Upper lobe of left lung (tissue), 6 donors: ENCODE results near the gene SPATA19. TPM values are rescaled to one million over a fixed set of nuclear protein-coding genes. Genes with fewer than 3 reads are reported as not detected.

Source experiments
- ATAC-seq, 2 donors: fragments of 200-7000 bp; cut with Tn5 transposase; one replicate each; pipeline ENCODE4 v1.9.1; 2022; ENCODE audit warnings: mild to moderate bottlenecking in 2 of 2, moderate library complexity in 2 of 2; ENCODE audit not compliant: low FRiP score in 2 of 2
- DNase-seq, 2 donors: peaks; one replicate each; pipeline ENCODE4 v3.0.0-alpha.2; 2019 to 2020
- H3K27ac ChIP-seq, 4 donors: fragments of 200-600 bp; sonication (generic); one replicate each; pipeline ENCODE4 v1.5.1; 2016 to 2019
- H3K27me3 ChIP-seq, 4 donors: fragments of 200-600 bp; sonication (generic); one replicate each; pipeline ENCODE4 v1.5.1; 2017 to 2019
- H3K36me3 ChIP-seq, 4 donors: fragments of 200-600 bp; sonication (generic); one replicate each; pipeline ENCODE4 v1.5.1; 2016 to 2019
- H3K4me1 ChIP-seq, 4 donors: fragments of 200-600 bp; sonication (generic); one replicate each; pipeline ENCODE4 v1.5.1; 2018 to 2019
- H3K4me3 ChIP-seq, 4 donors: fragments of 200-600 bp; sonication (generic); one replicate each; pipeline ENCODE4 v1.5.1; 2017 to 2019; ENCODE audit warnings: mild to moderate bottlenecking in 2 of 4, moderate library complexity in 1 of 4
- H3K9me3 ChIP-seq, 4 donors: fragments of 200-600 bp; sonication (generic); one replicate each; pipeline ENCODE4 v1.5.1; 2018 to 2019
- EP300 ChIP-seq, 4 donors: sonication (generic); formaldehyde crosslinking; IDR thresholded peaks; one replicate each; pipeline ENCODE4 v1.5.1; 2017; ENCODE audit warnings: antibody characterized with exemption in 4 of 4, control low read depth in 2 of 4
- POLR2A ChIP-seq, 4 donors: fragments of 450-650 bp; IDR thresholded peaks; one replicate each; pipeline ENCODE4 v1.5.1; 2016 to 2017; ENCODE audit warnings: antibody characterized with exemption in 4 of 4, mild to moderate bottlenecking in 2 of 4
- POLR2AphosphoS5 ChIP-seq, 2 donors: sonication (generic); formaldehyde crosslinking; IDR thresholded peaks; one replicate each; pipeline ENCODE4 v1.5.1; 2017; ENCODE audit warnings: antibody characterized with exemption in 2 of 2
- WGBS, 2 donors: methylation state at CpG; one replicate each; pipeline ENCODE4 v1.1.5; 2017 to 2018; 5-methylcytosine and 5-hydroxymethylcytosine counted together
- total RNA-seq, 6 donors: library from RNA; depleted of rRNA in 4 of 6; stranded (reverse); fragments of >200 nt in 4 of 6; gene quantifications; one replicate each; pipeline versions ENCODE4 v1.1.0 to v1.2.1, GENCODE V29; 2016 to 2021
- TF ChIP-seq, protein P1 (sequence below), 6 experiments: fragments of 450-650 bp in 4 of 6; fragments of 200-600 bp in 2 of 6; sonication (generic) in 2 of 6; IDR thresholded peaks; one replicate each; pipeline ENCODE4 v1.5.1; 2016 to 2019; ENCODE audit warnings: antibody characterized with exemption in 6 of 6
- donor health status: DM: no; HTN: no; CAD: no; lungs with moderate emphysema.
- donor health status: DM: no; HTN: yes; CAD: no; lungs with severe emphysema.

The SPATA19 gene
- total RNA-seq, 6 donors from 2014 or later = not detected

DNA sequence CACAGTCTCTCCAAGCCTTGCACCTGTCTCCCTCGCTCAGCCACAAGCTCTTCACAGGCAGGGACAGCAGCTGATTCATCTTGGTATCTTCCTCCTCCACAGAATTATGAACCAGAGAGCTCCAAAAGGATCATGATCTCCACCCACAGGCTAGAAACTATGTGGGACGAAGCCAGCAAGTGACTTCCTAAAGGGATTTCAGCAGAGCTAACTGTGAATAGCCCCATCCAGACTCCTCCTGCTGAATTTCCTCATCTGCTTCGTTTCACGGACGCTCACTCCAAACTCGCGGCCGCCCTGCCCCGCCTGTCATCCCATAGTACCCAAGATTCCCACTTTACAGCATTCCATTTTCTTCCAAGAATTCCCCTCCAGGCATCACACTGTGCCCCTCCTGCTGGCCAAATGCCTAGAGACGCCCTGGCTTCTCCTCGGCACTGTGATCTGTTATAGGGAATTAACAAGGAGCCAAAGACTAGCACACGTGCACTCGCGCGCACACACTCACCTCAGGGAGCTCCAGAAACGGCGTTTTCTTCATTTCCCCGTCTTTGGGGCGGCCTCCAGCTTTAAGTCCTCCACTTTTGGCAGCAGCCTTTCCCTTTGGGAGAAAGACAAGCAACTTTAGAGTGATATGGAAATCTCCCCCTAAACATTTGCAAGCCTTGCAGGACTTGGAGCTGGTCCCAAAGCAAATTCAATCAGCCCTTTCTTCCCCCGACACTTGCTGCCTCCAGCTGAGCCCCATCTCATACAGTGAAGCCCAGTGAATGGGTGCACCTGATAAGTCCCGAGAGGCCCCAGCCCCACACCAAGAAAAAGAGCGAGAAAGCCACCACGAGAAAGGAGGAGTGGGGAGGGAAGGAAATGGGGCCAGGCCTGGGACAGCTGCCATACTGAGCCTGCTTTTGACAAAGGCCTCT, 35.5 kb downstream of the SPATA19 start:
- H3K27me3 ChIP-seq = no peaks in the 10 kb centered on the region
- no peaks in the 10 kb centered on the region for H3K9me3 ChIP-seq
- H3K4me1 ChIP-seq = no peaks in the 10 kb centered on the region
- H3K36me3 ChIP-seq = no peaks in the 10 kb centered on the region
- no peak overlapping the region for H3K27ac ChIP-seq
- DNase-seq (no peak), ATAC-seq (peak in 1 of 2 donors; percentile 49)
- 52 to 53% methylated on average over 22 to 23 of the region's 23 CpGs for WGBS, 2 donors
- H3K4me3 ChIP-seq = no peak overlapping the region
- TF ChIP-seq POLR2AphosphoS5 (IDR thresholded peaks at IDR 0.05) (no peak), POLR2A (IDR thresholded peaks at IDR 0.05) (no peak), EP300 (IDR thresholded peaks at IDR 0.05) (no peak)
- TF ChIP-seq, protein P1, sequence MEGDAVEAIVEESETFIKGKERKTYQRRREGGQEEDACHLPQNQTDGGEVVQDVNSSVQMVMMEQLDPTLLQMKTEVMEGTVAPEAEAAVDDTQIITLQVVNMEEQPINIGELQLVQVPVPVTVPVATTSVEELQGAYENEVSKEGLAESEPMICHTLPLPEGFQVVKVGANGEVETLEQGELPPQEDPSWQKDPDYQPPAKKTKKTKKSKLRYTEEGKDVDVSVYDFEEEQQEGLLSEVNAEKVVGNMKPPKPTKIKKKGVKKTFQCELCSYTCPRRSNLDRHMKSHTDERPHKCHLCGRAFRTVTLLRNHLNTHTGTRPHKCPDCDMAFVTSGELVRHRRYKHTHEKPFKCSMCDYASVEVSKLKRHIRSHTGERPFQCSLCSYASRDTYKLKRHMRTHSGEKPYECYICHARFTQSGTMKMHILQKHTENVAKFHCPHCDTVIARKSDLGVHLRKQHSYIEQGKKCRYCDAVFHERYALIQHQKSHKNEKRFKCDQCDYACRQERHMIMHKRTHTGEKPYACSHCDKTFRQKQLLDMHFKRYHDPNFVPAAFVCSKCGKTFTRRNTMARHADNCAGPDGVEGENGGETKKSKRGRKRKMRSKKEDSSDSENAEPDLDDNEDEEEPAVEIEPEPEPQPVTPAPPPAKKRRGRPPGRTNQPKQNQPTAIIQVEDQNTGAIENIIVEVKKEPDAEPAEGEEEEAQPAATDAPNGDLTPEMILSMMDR (IDR thresholded peaks at IDR 0.05) = no peak

DNA sequence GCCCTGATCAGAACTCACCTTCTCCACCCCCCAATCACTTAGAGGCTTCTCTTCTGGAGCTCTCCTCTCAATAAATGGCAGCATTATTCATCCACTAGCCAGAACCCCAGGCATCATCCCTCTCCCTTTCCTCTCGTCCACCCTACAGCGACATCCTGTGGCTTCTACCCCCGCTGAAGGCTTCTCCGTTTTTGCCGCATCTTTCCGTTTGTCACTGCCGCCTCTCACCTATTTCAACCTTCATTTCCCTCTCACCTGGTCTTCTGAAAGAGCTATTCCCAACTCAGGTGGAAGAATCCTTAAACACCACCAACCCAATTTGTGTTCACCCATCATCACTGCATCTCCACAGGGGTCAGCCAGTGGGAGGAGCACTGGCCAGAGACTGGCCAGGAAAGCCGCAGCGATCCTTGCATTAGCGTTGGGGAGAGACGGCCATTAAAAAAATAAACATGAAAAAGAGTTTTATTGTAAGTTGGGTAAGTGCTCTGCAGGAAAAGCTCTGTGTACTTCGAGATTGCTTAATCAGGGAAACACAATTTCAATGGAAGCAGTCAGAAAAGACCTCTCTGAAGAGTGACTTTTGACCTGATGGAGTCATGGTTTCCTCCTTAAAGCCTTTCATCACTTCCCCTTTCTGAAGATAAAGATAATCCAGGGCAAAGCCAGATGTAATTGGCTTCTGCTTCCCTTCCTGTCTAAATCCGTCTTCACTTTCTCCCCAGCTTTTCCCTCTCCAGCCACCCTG, 36.7 kb downstream of the SPATA19 start:
- no peak overlapping the region for H3K4me3 ChIP-seq
- no peak for ATAC-seq
- no peaks in the 10 kb centered on the region for H3K27me3 ChIP-seq
- no peak for DNase-seq
- no peaks in the 10 kb centered on the region for H3K36me3 ChIP-seq
- WGBS, 2 donors = 38 to 50% methylated on average over 13 of the region's 13 CpGs
- no peak for TF ChIP-seq EP300 (IDR thresholded peaks at IDR 0.05)
- TF ChIP-seq, protein P1 (IDR thresholded peaks at IDR 0.05) = no peak
- TF ChIP-seq POLR2AphosphoS5 (IDR thresholded peaks at IDR 0.05) = no peak
- TF ChIP-seq POLR2A (IDR thresholded peaks at IDR 0.05) = no peak
- no peak overlapping the region for H3K27ac ChIP-seq
- H3K9me3 ChIP-seq = no peaks in the 10 kb centered on the region
- no peaks in the 10 kb centered on the region for H3K4me1 ChIP-seq

DNA sequence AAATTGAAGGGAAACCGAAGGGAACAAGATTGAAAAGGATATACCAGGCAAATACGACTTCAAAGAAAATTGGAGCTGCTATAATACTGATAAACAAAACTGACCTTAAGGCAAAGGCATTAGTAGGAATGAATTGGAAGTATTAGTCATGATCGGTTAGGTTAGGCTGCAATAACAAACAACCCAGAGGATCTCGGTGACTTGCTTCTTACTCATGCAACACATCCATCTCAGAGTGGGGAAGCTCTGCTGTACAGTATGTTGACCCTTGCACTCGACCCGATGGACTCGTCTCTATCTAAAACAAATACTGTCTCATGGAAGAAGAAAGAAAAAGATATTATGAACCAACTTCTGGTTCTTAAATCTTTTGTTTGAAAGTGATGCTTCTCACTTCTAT, 42.3 kb downstream of the SPATA19 start:
- Histone ChIP-seq H3K9me3 (no peaks in the 10 kb centered on the region), H3K4me1 (no peaks in the 10 kb centered on the region), H3K27ac (no peak overlapping the region), H3K4me3 (no peak overlapping the region), H3K36me3 (no peaks in the 10 kb centered on the region), H3K27me3 (no peaks in the 10 kb centered on the region)
- ATAC-seq (no peak), DNase-seq (no peak)
- WGBS, 2 donors = 73 to 79% methylated on average over 7 of the region's 7 CpGs
- TF ChIP-seq, protein P1 (IDR thresholded peaks at IDR 0.05) = no peak
- TF ChIP-seq EP300 (IDR thresholded peaks at IDR 0.05) (no peak), POLR2AphosphoS5 (IDR thresholded peaks at IDR 0.05) (no peak), POLR2A (IDR thresholded peaks at IDR 0.05) (no peak)

DNA sequence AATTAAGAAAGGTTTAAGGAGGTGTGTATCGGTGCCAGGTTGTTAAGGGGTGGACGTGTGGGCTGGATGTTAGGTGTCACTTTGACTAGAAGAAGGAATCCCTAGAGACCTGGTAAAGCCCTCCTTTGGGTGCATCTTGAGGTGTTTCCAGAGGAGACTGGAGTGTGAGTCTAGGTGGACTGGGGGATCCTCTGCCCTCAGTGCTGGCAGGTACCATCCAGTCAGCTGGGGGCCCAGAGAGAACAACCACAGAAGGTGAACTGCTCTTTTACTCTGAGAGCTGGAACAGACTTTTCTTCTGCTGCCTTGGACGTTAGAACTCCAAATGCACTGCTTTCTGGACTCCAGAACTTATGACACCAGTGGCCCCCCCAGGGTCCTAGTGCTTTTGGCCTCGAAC, 44.0 kb downstream of the SPATA19 start:
- no peak for DNase-seq
- H3K27ac ChIP-seq = no peak overlapping the region
- no peak overlapping the region for H3K4me3 ChIP-seq
- no peaks in the 10 kb centered on the region for H3K36me3 ChIP-seq
- TF ChIP-seq EP300 (IDR thresholded peaks at IDR 0.05) = no peak
- TF ChIP-seq, protein P1 (IDR thresholded peaks at IDR 0.05) = no peak
- no peaks in the 10 kb centered on the region for H3K9me3 ChIP-seq
- H3K27me3 ChIP-seq = no peaks in the 10 kb centered on the region
- WGBS, 2 donors = 74 to 80% methylated on average over 4 of the region's 4 CpGs
- H3K4me1 ChIP-seq = no peaks in the 10 kb centered on the region
- no peak for ATAC-seq
